ENCODE data around the gene ZNF217. TPM values are rescaled to one million over a fixed set of nuclear protein-coding genes. Genes with fewer than 3 reads are reported as not detected.
"Not testable (repeated sequence)": the region's sequence is repeated elsewhere in the genome, so short reads cannot be mapped to it uniquely, and the experiment has no call there.

The ZNF217 gene
- total and polyA plus RNA-seq, 7 donors = 1.7 to 8.1 (median 4.3) TPM

- Histone ChIP-seq H3K9me3 (no peaks in the 10 kb centered on the region), H3K27ac (no peak overlapping the region), H3K4me3 (no peak overlapping the region), H3K27me3 (ENCODE audit: insufficient read depth in 3 of 3, low read length in 2 of 3) (no peaks in the 10 kb centered on the region), H3K36me3 (ENCODE audit: insufficient read depth in 1 of 2, low read depth in 1 of 2) (no peaks in the 10 kb centered on the region), H3K4me1 (no peaks in the 10 kb centered on the region)
- DNase-seq (no peak), ATAC-seq (no peak)
- WGBS, 3 donors = 79 to 84% (median 83%) methylated on average over 5 of the region's 5 CpGs
- intact Hi-C loops (cut with DNase I) = no loop called here
- TF ChIP-seq CTCF (IDR thresholded peaks at IDR 0.05) = no peak
These were observed 70.9 kb downstream of the ZNF217 start for GRCh38 chr20:53522696-53523095.

- no peaks in the 10 kb centered on the region for H3K4me1 ChIP-seq
- H3K27ac ChIP-seq = no peak overlapping the region
- no peak for DNase-seq
- H3K36me3 ChIP-seq (ENCODE audit: insufficient read depth in 1 of 2, low read depth in 1 of 2) = no peaks in the 10 kb centered on the region
- no peak for ATAC-seq
- no peaks in the 10 kb centered on the region for H3K9me3 ChIP-seq
- intact Hi-C loops (cut with DNase I) = no loop called here
- H3K27me3 ChIP-seq (ENCODE audit: insufficient read depth in 3 of 3, low read length in 2 of 3) = no peaks in the 10 kb centered on the region
- no peak overlapping the region for H3K4me3 ChIP-seq
- WGBS, 3 donors = 88 to 96% (median 89%) methylated on average over 3 of the region's 3 CpGs
- TF ChIP-seq CTCF (IDR thresholded peaks at IDR 0.05) = no peak
These were observed 71.6 kb downstream of the ZNF217 start for GRCh38 chr20:53522026-53522425.

- intact Hi-C loops (cut with DNase I); DNase-seq; H3K27me3 ChIP-seq (ENCODE audit: insufficient read depth in 3 of 3, low read length in 2 of 3); H3K36me3 ChIP-seq (ENCODE audit: insufficient read depth in 1 of 2, low read depth in 1 of 2); H3K27ac ChIP-seq; H3K9me3 ChIP-seq; ATAC-seq; H3K4me3 ChIP-seq; H3K4me1 ChIP-seq: not testable (repeated sequence)
- 28 to 46% (median 31%) methylated on average over 5 of the region's 5 CpGs for WGBS, 3 donors
These were observed 72.2 kb downstream of the ZNF217 start for GRCh38 chr20:53521421-53521820.

- ATAC-seq (no peak), DNase-seq (no peak)
- Histone ChIP-seq H3K9me3 (no peaks in the 10 kb centered on the region), H3K4me1 (no peaks in the 10 kb centered on the region), H3K4me3 (no peak overlapping the region), H3K27me3 (ENCODE audit: insufficient read depth in 3 of 3, low read length in 2 of 3) (no peaks in the 10 kb centered on the region), H3K36me3 (ENCODE audit: insufficient read depth in 1 of 2, low read depth in 1 of 2) (no peaks in the 10 kb centered on the region), H3K27ac (no peak overlapping the region)
- intact Hi-C loops (cut with DNase I) = no loop called here
- no peak for TF ChIP-seq CTCF (IDR thresholded peaks at IDR 0.05)
- WGBS, 3 donors = 51 to 54% (median 53%) methylated on average over 13 of the region's 13 CpGs
These were observed 76.5 kb downstream of the ZNF217 start for GRCh38 chr20:53517146-53517545.

Data from psoas muscle (tissue), 8 donors.